Retinal pigment epithelial cell (primary cell): ENCODE measurements around the gene CD4.

ENCODE experiments used
- DNase-seq: peaks from one replicate; pipeline ENCODE4 v3.0.0-alpha.2; 2010; ENCODE audit warnings: low read depth
- H3K4me3 ChIP-seq: 2 replicates; pipeline ENCODE4 v1.5.1; 2011; ENCODE audit warnings: mild to moderate bottlenecking, low read length, control low read depth, moderate library complexity
- CTCF ChIP-seq: conservative IDR thresholded peaks from 2 replicates; pipeline ENCODE4 v1.5.1; 2011; ENCODE audit warnings: low read depth, low read length, control low read depth, inconsistent platforms

The CD4 gene

GRCh38 chr12:6751767-6752166 lies 37.6 kb upstream of the CD4 start:
- no peak for TF ChIP-seq CTCF
- no peak for DNase-seq
- H3K4me3 ChIP-seq, result peak overlapping the region; percentile 88

GRCh38 chr12:6752167-6752920 lies 37.0 kb upstream of the CD4 start:
- no peak for DNase-seq
- TF ChIP-seq CTCF, result peak; percentile 53
- peak overlapping the region; percentile 88 for H3K4me3 ChIP-seq

- H3K4me3 ChIP-seq, result peak within 1 kb of the TSS; percentile 88
- peak; percentile 97 for DNase-seq
- TF ChIP-seq CTCF, result no peak
Observed at GRCh38 chr12:6752921-6753771, 36.2 kb upstream of the CD4 start, which contains the start of gene MLF2. Gene MLF2, minus strand, starts transcription at chr12:6753141. Its CDS starts 807 bp downstream, at chr12:6752334.

- TF ChIP-seq CTCF, result peak; percentile 96
- H3K4me3 ChIP-seq, result no peak overlapping the region
- no peak for DNase-seq
Observed at GRCh38 chr12:6753772-6754356, 35.5 kb upstream of the CD4 start.

- no peak for TF ChIP-seq CTCF
- DNase-seq, result no peak
- H3K4me3 ChIP-seq, result no peak overlapping the region
Observed at GRCh38 chr12:6754411-6754810, 34.9 kb upstream of the CD4 start.

GRCh38 chr12:6757028-6757690 lies 32.2 kb upstream of the CD4 start:
- no peak for TF ChIP-seq CTCF
- no peak overlapping the region for H3K4me3 ChIP-seq
- DNase-seq, result no peak
